NB4 (cell line): Measurements from ENCODE around the gene NR2C2AP.

Source experiments
- DNase-seq: peaks from one replicate; pipeline ENCODE4 v3.0.0; 2010; ENCODE audit warnings: low read depth
- H3K4me3 ChIP-seq: one replicate; pipeline ENCODE4 v1.5.1; 2011; ENCODE audit warnings: mild to moderate bottlenecking, low read depth, low read length, moderate library complexity
- MYC ChIP-seq: IDR thresholded peaks from 2 replicates; pipeline ENCODE4 v1.6.1; 2011; ENCODE audit warnings: low read depth, low read length
- POLR2A ChIP-seq: IDR thresholded peaks from 2 replicates; pipeline ENCODE4 v1.6.1; 2011; ENCODE audit warnings: mild to moderate bottlenecking; ENCODE audit not compliant: insufficient read length; ENCODE audit errors: extremely low read depth
- TF ChIP-seq, protein P1 (sequence below): IDR thresholded peaks from one replicate; pipeline ENCODE4 v1.5.1; 2012; ENCODE audit warnings: low read depth, low read length
- TF ChIP-seq, protein P2 (sequence below): IDR thresholded peaks from 2 replicates; pipeline ENCODE4 v1.6.1; 2011; ENCODE audit warnings: low read depth, low read length

Gene NR2C2AP

DNA sequence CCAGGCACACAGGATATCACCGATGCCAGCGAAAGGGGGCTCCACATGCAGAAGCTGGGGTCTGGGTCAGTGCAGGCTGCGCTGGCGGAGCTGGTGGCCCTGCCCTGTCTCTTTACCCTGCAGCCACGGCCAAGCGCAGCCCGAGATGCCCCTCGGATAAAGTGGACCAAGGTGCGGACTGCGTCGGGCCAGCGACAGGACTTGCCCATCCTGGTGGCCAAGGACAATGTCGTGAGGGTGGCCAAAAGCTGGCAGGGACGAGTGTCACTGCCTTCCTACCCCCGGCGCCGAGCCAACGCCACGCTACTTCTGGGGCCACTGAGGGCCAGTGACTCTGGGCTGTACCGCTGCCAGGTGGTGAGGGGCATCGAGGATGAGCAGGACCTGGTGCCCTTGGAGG lies 15.7 kb upstream of the NR2C2AP start:
- no peak for TF ChIP-seq MYC
- TF ChIP-seq POLR2A, result no peak
- TF ChIP-seq, protein P1, sequence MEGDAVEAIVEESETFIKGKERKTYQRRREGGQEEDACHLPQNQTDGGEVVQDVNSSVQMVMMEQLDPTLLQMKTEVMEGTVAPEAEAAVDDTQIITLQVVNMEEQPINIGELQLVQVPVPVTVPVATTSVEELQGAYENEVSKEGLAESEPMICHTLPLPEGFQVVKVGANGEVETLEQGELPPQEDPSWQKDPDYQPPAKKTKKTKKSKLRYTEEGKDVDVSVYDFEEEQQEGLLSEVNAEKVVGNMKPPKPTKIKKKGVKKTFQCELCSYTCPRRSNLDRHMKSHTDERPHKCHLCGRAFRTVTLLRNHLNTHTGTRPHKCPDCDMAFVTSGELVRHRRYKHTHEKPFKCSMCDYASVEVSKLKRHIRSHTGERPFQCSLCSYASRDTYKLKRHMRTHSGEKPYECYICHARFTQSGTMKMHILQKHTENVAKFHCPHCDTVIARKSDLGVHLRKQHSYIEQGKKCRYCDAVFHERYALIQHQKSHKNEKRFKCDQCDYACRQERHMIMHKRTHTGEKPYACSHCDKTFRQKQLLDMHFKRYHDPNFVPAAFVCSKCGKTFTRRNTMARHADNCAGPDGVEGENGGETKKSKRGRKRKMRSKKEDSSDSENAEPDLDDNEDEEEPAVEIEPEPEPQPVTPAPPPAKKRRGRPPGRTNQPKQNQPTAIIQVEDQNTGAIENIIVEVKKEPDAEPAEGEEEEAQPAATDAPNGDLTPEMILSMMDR, result no peak
- TF ChIP-seq, protein P2, sequence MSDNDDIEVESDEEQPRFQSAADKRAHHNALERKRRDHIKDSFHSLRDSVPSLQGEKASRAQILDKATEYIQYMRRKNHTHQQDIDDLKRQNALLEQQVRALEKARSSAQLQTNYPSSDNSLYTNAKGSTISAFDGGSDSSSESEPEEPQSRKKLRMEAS, result no peak
- DNase-seq, result no peak
- no peak overlapping the region for H3K4me3 ChIP-seq

DNA sequence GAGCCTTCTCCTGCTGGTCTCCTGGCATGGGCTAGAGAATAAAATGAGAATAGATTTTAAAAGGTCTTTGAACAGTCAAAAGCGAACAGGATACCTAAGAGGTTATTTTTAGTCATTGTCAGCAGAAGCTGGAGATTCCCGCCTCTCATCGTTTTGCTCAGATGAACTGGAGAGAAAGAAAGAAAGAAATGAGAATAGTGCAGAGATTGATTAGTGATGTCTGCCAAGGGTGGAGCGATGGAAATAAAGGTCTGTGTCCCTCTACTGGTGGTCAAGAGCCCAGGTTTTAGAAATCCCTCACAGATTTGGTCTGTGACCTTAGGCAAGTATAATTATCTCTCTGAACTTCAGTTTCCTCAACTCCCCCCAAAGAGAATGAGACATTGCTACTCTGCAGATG lies 13.9 kb upstream of the NR2C2AP start:
- TF ChIP-seq MYC, result no peak
- TF ChIP-seq, protein P1, result no peak
- TF ChIP-seq, protein P2, result no peak
- TF ChIP-seq POLR2A, result no peak
- DNase-seq, result peak; percentile 49
- H3K4me3 ChIP-seq, result no peak overlapping the region

DNA sequence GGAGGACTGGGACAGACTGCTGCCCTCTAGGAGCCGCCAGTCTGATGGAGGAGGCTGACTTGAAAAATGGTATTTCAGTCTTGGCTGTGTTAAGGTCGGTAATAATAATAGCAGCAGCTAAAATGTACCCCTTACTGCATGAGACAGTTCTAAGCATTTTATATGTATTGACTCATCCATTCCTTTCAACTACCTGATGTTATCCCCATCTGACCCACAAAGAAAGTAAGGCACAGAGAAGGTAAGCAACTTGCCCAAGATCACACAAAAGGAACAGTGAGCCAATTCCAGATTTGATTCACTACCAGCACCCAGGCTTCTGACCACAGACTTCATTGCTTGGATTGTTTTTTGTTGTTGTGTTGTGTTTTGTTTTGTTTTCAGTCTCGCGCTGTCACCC lies 12.6 kb upstream of the NR2C2AP start:
- TF ChIP-seq, protein P2, result no peak
- TF ChIP-seq MYC (no peak), POLR2A (no peak)
- TF ChIP-seq, protein P1, result no peak
- DNase-seq, result no peak
- no peak overlapping the region for H3K4me3 ChIP-seq

DNA sequence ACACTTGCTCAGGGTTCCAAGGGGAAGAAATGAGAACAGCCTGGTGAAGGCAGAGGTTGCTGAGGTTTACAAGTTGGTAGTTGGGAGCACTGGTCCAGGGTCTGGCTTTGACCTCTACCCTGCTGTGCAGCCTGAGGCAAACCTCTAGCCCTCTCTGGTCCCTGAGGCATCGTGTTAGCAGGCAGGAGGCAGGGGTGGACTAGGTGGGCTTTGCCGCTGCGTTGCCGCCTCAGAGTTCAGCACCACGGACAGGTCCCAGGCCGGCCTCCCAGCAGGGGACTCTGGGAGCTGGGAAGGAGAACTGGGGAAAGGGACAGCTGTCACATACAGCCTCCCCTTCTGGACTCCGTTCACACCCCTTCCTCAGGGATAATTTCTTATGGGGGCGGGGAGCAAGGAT lies 11.7 kb upstream of the NR2C2AP start:
- no peak overlapping the region for H3K4me3 ChIP-seq
- TF ChIP-seq, protein P1, result no peak
- TF ChIP-seq POLR2A, result no peak
- TF ChIP-seq, protein P2, result no peak
- no peak for TF ChIP-seq MYC
- peak; percentile 59 for DNase-seq

DNA sequence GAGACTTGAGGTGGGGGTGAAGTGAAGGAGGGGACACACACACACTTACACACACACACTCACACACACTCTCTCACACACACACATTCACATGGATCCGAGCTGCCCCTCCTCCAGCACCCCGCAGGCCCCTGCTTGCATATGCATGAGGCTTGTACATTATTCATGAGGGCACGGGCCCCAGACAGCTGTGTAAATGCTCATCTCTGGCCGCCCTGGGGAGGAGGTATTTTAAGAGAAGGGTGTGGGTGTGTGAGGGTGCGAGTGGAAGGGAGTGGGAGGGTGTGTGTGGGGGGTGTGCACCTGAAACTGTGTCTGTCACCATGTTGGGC lies 10.9 kb upstream of the NR2C2AP start:
- DNase-seq, result peak; percentile 18
- H3K4me3 ChIP-seq, result no peak overlapping the region

More for the DNA sequence above, 10.9 kb upstream of the NR2C2AP start:
- TF ChIP-seq, protein P2, result no peak
- TF ChIP-seq, protein P1, result no peak
